Measurements from ENCODE around the gene ZSCAN18.

Gene ZSCAN18

GRCh38 chr19:58044886-58045285 lies 53.1 kb downstream of the ZSCAN18 start:
- DNase-seq (ENCODE audit: low read depth): no peak

GRCh38 chr19:58044391-58044790 lies 53.6 kb downstream of the ZSCAN18 start:
- no peak for DNase-seq (ENCODE audit: low read depth)

GRCh38 chr19:58042495-58043340 lies 55.3 kb downstream of the ZSCAN18 start:
- no peak for DNase-seq (ENCODE audit: low read depth)

DNA sequence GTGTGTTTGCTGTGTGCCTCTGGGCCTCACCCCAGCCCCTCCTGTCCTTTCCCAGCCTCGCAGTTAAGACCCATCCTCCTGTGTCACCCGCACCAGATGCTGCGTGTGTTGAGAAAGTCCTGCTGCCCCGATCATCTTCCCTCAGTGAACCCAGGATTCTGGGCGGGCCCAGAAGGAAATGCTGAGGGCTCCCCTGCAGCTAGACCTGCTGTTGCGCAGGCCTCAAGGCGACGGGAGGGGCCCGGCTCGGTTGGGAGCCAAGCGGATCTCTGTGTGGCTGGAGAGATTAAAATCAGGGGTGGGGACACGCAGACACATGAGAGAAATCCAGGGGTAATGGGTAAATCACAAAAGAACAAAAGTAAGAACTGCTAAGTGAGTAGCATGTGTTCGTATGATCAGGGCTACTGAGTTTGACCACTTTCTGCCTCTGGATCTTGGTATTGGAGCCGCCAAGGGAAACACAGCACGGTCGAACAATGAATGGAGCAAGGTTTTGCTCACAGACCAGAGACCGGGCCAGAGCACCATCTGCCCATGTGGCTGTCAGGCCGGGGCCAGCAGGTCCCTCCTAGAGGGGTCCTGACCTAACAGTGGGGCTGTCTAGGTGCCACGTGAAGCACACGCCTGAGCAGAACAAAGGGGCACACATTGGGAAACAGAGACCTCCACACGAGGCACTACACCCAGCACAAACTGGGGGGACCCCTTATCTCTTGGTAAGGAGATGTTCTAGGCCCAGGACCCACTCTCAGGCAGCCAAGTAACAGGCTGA lies 57.1 kb downstream of the ZSCAN18 start:
- no peak for DNase-seq (ENCODE audit: low read depth)

- DNase-seq (ENCODE audit: low read depth): no peak
Measured at GRCh38 chr19:58038688-58039204, 59.3 kb downstream of the ZSCAN18 start.

DNA sequence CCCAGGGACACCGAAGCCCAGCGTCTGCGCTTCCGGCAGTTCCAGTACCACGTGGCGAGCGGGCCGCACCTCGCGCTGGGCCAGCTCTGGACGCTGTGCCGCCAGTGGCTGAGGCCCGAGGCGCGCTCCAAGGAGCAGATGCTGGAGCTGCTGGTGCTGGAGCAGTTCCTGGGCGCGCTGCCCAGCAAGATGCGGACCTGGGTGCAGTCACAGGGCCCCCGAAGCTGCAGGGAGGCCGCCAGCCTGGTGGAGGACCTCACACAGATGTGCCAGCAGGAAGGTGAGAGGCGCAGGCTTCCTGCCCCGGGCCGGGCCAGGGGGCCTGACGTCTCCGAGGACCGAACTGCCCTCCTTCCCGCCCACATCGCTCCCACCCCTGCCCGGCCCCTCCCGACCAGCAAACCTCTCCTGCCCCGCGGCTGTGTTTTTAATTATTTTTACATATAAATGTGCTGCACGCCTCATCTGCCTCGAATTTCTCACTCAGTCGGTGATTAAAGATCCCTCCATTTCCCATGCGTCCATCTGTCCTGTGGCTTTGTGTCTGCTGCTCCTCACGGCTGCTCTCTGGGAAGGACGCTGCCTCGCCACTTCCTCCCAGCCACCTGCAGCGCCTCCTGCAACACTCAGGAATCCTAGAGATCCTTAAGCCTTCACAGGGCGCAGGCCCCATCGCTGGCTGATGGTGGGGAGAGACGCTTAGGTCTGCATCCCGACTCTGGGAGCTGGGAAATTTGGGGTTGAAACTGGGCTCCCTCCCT lies 59.9 kb downstream of the ZSCAN18 start:
- DNase-seq (ENCODE audit: low read depth): no peak

GRCh38 chr19:58035863-58036262 lies 62.2 kb downstream of the ZSCAN18 start:
- no peak for DNase-seq (ENCODE audit: low read depth)

DNA sequence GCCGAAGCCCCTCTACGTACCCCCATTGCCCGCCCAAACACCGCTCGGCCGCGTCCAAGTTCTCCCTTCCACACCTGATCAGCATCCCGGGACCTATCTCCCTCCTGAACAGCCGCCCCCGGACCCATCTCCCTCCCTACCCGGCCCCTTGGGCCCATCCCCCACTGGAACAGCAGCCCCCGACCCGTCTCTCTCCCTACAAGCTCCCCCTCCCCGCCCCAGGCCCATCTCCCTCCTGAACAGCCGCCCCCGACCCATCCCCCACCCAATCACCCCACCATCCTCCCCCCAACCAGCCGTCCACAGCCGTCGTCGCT lies 63.6 kb downstream of the ZSCAN18 start:
- DNase-seq (ENCODE audit: low read depth): no peak
